HL-60/S4 treated with phorbol 12-myristate 13-acetate at 8.2 ng/mL for 4 days and 3 days (cell line): ENCODE measurements around the gene SERPINA3.
"Not testable (repeated sequence)": the region's sequence is repeated elsewhere in the genome, so short reads cannot be mapped to it uniquely, and the experiment has no call there.

Experiments
- in situ Hi-C: fragments of 300-500 bp; cut with MboI; formaldehyde crosslinking; loops from 2 replicates; pipeline ENCODE4 v1.15.0; 2022; ENCODE audit warnings: low sequenced_read_pairs

SERPINA3 gene

DNA sequence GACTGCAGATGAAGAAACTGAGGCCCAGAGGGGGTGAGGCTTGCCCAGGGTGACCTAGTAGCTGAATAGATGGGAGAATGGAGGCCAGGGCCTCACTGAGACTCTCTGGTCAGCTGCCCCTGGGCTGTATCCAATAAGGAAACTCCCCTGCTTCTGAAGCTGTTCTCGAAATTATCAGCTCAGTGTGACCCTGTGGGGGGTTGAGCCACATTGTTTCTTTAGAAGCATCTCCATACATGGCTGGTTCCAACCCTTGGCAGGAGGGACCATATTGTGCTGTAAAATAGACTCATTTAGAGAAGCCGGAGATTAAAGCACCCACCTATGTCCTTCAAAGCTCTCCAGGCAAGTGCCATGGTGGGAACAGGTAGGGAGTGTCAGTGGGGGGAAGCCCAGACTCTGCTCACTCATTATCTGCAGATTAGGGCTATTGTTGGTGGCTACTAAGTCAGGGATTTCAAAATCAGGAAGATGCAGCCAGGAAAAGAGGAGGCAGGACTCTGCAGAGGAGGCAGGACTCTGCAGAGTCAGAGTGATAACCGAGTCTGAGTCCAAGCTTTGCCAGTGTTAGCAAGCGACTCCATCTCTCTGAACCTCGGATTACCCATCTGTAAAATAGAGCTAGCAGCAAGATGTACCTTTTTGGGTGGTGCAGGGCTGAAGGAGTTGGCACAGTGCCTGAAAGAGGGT lies 27.5 kb upstream of the SERPINA3 start:
- in situ Hi-C loops, result no loop called here

DNA sequence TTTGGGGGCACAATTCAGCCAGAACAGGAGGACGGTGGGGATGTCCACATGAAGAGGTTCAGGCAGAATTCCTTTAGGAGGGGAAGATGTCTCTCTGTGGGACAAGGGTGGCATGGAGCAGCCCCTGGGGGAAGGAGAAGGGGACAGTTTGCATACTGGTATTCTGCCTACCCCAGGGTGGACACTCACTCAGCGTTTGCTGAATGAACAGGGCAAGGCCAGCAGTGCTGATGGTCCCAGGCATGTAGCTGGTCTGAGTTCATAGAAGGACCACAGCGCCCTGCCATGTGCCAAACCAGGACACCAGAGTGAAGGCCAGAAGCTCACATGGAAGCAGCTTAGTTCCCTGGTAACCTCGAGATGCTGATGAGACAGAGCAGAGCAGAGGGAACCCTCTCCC lies 25.6 kb upstream of the SERPINA3 start:
- in situ Hi-C loops, result no loop called here

DNA sequence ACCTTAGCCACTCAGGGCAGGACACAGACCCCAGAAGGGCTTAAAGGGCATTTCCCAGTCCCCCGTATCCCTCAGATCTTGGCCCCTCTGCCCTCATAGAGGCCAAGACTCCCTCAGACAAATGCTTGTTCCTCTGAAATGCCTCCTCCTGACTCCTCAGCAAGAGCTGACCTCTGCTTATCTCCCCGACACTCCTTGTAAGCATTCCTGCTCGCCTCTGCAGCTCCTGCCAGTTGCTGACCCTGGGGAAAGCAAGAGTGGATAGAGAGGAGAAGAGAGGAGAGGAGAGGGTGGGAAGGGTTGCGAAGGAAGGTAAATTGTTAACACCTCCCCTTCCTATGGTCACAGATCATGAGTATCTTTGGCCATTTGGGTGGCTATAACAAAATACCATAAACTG lies 23.9 kb upstream of the SERPINA3 start:
- in situ Hi-C loops, result no loop called here

DNA sequence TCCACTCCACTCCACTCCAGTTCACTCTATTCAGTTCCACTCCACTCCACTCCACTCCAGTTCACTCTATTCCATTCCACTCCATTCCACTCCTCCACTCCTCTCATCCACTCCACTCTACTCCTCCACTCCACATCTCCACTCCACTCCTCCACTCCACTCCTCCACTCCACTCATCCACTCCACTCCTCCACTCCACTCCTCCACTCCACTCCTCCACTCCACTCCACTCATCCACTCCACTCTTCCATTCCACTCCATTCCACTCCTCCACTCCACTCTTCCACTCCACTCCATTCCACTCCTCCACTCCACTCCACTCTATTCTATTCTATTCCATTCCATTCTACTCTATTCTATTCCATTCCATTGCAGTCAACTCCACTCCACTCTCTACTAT lies 21.1 kb upstream of the SERPINA3 start:
- in situ Hi-C loops, result no loop called here

DNA sequence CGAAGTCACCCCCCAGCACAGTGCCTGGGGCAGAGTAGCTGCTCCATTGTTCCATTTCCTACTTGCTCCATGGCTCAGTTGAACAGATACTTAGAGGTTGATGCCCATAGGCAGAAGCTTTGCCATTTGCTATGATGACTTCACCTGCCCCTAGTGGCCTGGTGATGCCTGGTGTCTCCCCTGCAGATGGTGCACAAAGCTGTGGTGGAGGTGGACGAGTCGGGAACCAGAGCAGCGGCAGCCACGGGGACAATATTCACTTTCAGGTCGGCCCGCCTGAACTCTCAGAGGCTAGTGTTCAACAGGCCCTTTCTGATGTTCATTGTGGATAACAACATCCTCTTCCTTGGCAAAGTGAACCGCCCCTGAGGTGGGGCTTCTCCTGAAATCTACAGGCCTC lies 20.3 kb upstream of the SERPINA3 start:
- in situ Hi-C loops, result no loop called here

DNA sequence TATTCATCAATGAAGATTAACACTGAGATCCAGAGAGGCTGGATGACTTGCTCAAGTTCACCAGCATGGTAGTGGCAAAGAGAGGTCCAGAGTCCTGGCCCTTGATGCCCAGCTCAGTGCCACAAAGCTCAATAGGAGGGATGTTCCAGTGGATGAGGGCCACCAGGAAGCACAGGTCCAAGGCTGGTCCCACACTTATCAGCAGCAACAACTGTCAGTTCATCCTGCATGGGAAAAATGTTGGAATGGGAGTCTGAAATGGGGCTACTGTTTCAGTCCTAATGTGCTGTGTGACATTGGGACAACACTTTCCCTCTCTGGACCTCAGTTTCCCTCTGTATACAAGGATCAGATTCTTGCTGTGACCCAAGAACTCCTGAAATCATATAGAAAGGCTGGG lies 19.7 kb upstream of the SERPINA3 start:
- in situ Hi-C loops, result no loop called here

DNA sequence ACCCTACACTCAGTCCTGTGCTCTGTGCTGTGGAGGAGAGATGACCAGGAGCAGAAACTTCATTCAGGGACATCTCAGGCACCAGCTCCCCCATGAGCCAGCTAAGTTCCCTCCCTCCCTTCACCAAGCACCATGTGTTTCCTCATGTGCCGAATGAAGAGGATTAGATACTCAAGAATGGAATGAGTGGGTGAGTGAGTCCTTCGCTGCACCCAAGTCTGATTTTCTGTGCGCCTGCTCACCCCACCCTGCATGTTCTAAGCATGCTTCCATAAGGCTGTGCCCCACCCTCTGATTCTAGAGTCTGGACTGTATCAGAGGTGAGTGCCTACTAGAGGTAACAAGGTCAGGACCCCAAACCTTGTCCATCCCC lies 18.8 kb upstream of the SERPINA3 start:
- in situ Hi-C loops, result no loop called here

DNA sequence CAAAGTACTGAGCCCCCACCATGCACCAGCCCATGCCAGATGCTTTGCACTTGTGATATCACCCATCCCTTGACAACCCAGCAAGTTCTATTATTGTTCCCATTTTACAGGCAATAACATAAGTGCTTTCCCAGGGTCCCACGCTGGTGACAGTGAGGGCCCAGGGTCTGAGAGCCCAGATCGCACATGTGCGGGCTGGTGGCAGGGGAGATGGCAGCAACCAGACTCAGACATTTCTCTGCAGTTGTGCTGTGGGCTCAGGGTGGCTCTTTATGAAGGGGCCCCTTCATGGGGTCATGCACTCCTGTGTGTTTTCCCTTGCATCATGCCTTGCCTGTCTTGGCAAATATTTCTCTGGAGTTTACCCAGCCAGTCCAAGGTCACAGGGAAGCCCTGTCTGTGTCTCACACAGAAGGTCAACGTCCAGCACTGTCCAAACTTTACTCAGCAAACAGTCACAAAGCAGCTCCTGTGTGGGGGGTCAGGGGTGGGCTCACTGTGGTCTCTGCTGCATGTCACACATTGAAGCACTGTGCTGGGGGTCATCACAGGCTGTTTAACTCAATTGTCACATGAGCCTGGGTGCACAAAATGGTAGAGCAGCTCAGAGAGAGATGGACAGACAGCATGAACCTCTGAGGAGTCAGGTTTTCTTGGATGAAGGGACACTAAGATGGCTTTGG lies 18.3 kb upstream of the SERPINA3 start:
- in situ Hi-C loops, result no loop called here

DNA sequence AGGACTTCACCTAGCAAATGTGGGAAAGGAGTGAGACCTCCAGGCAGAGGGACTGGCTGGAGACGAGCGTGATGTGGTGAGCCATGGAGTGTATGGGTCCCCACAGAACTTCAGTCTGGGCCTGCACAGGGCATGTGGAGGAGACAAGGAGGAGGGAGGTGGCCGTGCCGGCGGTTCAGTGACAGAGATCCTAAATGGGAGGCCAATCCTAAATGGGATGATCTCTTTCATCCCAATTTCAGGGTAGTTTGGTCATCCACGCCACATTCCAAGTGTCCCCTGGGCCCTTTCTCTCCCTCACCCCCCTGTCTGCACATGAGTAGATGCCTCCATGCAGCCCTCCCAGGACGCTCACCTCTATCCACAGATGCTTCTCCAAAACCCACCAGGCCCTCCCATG lies 17.8 kb upstream of the SERPINA3 start:
- in situ Hi-C loops, result no loop called here

DNA sequence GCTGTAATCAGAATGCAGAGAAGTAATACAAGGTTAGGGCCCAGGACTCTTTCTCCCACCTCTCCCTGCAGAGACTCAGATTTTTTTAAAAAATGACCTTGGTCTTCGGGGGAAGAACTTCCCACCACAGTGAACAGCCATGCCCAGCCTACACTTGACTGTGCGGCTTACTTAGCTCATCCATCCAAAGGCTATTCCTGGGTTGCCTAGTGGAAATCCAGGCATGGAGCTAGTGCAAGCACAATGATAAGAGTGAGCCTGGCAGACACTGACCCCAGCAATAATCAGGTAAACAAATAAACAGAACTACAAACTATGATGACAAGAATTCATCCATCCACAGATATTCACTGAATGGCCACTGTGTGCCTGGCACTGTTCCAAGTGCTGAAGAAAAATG lies 16.3 kb upstream of the SERPINA3 start:
- in situ Hi-C loops, result no loop called here

DNA sequence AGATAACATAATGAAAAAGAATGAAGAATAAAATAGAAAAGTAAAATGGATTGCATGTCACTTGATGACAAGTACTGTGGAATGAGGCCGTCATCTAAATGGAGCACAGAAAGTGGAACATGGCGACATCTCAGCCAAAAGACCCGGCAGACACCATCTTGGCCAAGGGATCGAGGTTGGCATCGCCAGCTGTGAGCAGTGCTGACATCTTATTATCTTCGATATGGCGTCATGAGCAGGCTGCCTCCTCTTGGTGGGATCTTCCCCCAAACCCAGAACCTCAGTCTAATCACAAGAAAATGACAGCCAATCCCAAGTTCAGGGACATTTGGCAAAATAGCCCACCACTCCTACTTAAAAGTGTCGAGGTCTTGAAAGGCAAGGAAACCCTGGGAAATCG lies 15.8 kb upstream of the SERPINA3 start:
- in situ Hi-C loops, result no loop called here

DNA sequence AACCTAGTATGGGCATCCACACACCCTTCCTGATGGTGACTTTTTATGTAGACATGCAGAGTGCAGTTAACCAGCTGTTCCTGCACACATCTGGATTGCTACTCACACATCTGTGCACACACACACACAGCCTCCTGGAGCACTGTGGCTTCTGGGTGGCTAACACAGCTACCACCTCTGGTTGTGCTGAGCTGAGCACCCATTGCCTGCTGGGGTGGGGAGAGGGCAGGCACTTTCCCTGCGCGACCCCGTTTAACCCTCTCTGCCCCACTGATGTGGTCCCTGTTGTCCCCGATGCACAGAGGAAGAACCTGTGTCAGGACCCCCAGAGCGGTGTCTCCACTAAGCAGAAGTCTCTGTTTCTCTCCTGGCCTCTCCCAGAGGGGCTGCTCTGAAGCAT lies 14.4 kb upstream of the SERPINA3 start:
- in situ Hi-C loops, result no loop called here

DNA sequence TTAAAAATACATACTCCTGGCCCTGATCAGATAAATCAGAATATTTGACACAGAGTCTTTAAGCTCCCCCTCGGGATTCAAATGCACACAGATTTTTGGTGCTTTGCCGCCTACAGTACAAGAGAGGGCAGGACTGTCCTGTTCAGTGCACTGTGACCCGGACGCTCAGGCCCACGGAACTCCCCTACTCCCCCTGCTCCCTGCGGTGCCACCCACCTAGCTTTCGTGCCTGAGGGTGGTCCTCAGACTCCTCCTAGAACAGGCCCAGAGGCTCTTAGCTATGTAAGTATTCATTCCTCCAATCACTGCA lies 13.7 kb upstream of the SERPINA3 start:
- in situ Hi-C loops, result no loop called here

DNA sequence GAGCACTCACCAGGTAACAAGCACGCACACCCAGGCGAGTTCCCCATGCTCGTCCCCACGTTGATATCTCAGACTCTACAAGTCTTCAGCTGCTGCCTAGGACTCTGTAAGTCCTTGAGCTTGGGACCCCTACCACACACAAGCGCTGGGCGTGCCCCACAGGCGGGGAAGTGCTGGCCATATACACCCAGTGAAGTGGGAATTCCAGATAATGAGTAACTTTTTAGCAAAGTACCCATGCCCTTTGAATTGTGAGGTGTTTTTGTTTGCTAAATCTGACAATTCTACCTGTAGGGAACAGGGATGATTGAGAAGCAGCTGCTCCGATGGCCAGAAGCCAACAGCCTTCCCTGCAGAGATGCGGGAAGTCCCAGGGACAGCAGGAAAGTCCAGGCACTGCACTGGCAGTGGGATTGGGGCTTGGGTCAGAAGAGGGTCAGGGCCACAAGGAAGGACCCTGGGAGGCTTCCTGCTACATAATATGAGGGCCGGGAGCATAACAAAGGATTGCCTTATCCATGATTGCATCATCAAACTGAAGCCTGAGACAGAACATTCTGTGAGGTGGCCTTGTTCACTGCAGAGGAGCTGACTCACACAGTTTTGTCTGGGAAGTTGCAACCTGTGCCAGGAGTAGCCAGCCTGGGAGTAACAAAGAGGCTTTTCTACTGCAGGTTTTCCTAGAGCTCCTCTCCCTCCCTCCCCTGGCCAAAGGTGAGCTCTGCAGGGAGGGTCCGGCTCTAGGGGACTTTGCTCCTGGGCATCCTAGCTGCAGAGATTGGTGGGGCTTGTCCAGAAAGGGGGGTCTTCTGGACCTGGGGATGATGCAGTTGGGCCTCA lies 13.2 kb upstream of the SERPINA3 start:
- in situ Hi-C loops, result no loop called here

DNA sequence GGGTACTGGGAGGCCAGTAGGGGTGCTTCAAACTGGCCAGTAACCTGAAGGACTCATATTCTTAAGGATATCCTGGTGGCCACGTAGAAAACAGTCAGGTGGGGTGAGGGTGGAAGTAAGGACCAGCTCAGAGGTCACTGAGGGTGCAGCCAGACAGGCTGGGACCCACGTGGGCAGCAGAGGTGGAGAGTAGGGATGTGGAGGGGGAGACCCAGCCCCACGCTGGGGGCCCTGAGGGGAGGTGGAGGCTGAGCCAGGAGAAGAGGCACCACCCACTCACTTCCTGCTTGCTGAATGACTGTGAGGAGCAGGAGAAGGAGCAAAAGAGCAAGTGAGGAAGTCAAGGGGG lies 12.6 kb upstream of the SERPINA3 start:
- in situ Hi-C loops, result no loop called here

DNA sequence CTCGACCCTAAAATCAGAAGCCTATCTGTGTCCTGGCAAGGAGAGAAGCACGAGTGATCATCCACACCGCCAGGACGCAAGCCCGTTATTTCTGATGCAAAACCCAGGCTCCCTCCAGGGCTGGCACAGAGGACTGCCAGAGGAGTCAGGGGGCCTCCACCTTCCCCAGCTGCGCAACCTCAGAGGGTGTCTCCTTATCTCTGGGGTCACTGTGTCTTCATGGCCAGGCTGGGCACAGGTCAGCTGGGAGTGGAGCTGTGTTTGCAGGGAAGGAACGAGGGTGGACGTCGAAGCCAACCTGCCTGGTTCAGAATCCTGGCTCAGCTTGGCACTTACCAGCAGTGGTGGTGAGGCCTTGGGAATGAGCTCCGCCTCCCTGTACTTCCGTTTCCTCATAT lies 12.0 kb upstream of the SERPINA3 start:
- in situ Hi-C loops, result no loop called here

DNA sequence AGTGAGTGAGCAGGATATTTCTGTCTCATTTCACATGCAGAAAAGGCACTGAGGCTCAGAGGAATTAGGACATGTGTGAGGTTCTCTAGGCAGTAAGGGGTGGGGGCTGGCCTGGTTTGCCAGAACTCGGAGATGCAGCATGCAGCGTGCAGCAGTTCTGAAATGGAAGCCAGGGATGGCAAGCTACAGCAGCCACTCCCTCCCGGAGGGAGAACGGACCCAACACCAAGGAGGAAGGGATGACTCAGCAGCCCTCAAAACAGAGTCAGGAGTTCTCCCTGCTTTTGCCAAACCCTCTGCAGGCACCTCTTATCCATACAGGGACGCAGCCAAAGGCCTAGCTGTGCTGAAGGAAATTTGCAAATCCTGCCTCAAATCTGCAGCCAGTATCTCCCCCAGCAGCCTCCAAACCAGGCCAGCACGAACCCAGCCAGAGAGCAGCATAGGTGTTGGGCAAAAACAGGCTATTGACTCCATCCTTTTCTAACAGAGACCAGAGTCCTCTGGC lies 10.3 kb upstream of the SERPINA3 start:
- in situ Hi-C loops, result no loop called here

DNA sequence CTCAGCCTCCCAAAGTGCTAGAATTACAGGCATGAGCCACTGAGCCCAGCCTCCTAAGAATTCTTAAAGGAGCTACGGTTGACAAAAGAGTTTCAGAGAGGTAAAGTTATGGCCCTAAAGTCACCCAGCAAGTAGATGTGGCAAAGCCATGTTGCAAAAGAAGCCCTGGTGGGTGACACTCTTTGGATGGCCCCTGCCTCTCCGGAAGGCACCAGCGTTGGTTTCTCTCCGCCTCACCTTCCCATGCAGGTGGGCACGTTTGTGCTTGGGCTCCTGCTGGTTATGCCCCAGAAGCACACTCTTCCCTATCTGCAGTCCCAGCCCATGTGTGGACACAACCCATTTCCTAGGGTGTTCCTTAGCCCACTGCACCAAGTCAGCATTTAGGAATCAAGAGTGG lies 9.5 kb upstream of the SERPINA3 start:
- in situ Hi-C loops, result no loop called here

DNA sequence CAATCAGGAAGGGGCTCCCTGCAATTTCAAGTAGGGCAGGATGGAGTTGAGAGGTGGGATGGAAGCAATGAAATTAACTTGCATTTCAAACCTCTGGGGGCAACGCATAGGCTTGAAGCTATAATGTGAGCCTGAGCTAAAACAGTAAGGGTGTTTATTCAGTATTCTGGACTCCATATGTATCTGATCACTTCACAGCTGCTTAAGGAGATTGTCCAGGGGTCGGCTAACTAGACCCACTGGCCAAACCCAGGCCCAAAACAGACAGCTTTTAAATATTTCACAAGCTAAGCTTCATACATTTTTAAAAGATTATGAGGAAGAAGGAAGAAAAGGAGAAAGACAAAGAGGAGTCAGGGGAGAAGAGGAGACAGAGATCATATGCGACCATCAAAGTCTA lies 6.8 kb upstream of the SERPINA3 start:
- in situ Hi-C loops, result no loop called here

DNA sequence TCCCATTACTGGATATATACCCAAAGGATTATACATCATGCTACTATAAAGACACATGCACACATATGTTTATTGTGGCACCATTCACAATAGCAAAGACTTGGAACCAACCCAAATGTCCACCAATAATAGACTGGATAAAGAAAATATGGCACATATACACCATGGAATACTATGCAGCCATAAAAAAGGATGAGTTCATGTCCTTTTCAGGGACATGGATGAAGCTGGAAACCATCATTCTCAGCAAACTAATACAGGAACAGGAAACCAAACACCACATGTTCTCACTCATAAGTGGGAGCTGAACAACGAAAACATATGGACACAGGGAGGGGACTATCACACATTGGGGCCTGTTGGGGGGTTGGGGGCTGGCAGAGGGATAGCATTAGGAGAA lies 3.2 kb upstream of the SERPINA3 start:
- in situ Hi-C loops, result not testable (repeated sequence)

DNA sequence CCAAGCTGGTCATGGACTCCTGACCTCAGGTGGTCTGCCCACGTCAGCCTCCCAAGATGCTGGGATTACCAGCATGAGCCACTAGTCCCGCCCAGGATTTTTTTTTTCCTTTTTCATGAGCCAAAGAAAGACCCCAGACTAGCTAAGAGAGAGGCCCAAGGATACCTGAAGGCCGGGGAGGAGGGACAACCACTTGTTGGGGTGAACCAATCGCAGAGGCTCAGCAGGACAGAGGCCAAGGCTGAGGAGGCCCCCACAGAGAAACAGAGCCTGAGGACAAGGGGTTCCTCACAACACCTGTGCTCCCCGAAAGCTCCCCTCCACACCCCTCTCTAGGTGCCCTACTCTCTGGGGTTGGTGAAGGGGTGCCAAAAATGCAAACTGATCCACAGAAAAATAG lies 1.0 kb upstream of the SERPINA3 start:
- in situ Hi-C loops, result no loop called here
